GM23248 (cell line): Measurements from ENCODE around the gene PRDX6. TPM values are rescaled to one million over a fixed set of nuclear protein-coding genes. Genes with fewer than 3 reads are reported as not detected.

Experiments
- DNase-seq: peaks from one replicate; pipeline ENCODE4 v3.0.0-alpha.2; 2015
- H2AFZ ChIP-seq: fragments of 200-600 bp; sonication (generic); 2 replicates; pipeline ENCODE4 v1.6.1; 2016; ENCODE audit warnings: antibody characterized with exemption
- H3F3A ChIP-seq: fragments of 200-600 bp; sonication (generic); 2 replicates; pipeline ENCODE4 v1.6.1; 2016; ENCODE audit warnings: mild to moderate bottlenecking, antibody characterized with exemption, mixed run types; ENCODE audit not compliant: insufficient read depth
- H3K27ac ChIP-seq: fragments of 200-600 bp; sonication (generic); 2 replicates; pipeline ENCODE4 v1.5.1; 2016; ENCODE audit warnings: mild to moderate bottlenecking
- H3K27me3 ChIP-seq: fragments of 200-600 bp; sonication (generic); replicated peaks from 2 replicates; pipeline ENCODE4 v1.6.1; 2016; ENCODE audit warnings: mild to moderate bottlenecking; ENCODE audit not compliant: insufficient read depth
- H3K36me3 ChIP-seq: fragments of 200-600 bp; sonication (generic); 2 replicates; pipeline ENCODE4 v1.6.1; 2016; ENCODE audit warnings: low read depth, mild to moderate bottlenecking
- H3K4me1 ChIP-seq: fragments of 200-600 bp; sonication (generic); 2 replicates; pipeline ENCODE4 v1.6.1; 2016; ENCODE audit warnings: mild to moderate bottlenecking; ENCODE audit not compliant: insufficient read depth
- H3K4me2 ChIP-seq: fragments of 200-600 bp; sonication (generic); one replicate; pipeline ENCODE4 v1.6.1; 2016; ENCODE audit warnings: mild to moderate bottlenecking; ENCODE audit not compliant: unreplicated experiment
- H3K4me3 ChIP-seq: fragments of 200-600 bp; sonication (generic); 2 replicates; pipeline ENCODE4 v1.5.1; 2016; ENCODE audit warnings: mild to moderate bottlenecking
- H3K79me2 ChIP-seq: fragments of 200-600 bp; sonication (generic); 2 replicates; pipeline ENCODE4 v1.6.1; 2016; ENCODE audit warnings: mild to moderate bottlenecking; ENCODE audit not compliant: insufficient read depth
- H3K9ac ChIP-seq: fragments of 200-600 bp; sonication (generic); 2 replicates; pipeline ENCODE4 v1.6.1; 2016; ENCODE audit warnings: mild to moderate bottlenecking
- H3K9me2 ChIP-seq: fragments of 200-600 bp; sonication (generic); 2 replicates; pipeline ENCODE4 v1.6.1; 2016; ENCODE audit warnings: mixed run types, mild to moderate bottlenecking, moderate library complexity; ENCODE audit not compliant: insufficient read depth
- H3K9me3 ChIP-seq: fragments of 200-600 bp; sonication (generic); one replicate; pipeline ENCODE4 v1.6.1; 2017; ENCODE audit warnings: low read depth
- H4K20me1 ChIP-seq: fragments of 200-600 bp; sonication (generic); 2 replicates; pipeline ENCODE4 v1.6.0; 2016; ENCODE audit not compliant: insufficient read depth
- EZH2 ChIP-seq: fragments of 200-600 bp; sonication (generic); IDR thresholded peaks from 2 replicates; pipeline ENCODE4 v1.6.1; 2018; ENCODE audit warnings: antibody characterized with exemption, mild to moderate bottlenecking; ENCODE audit not compliant: insufficient read depth, poor library complexity, severe bottlenecking
- EZH2phosphoT487 ChIP-seq: fragments of 200-600 bp; sonication (generic); IDR thresholded peaks from 2 replicates; pipeline ENCODE4 v1.6.1; 2018; ENCODE audit warnings: antibody characterized with exemption, moderate library complexity, mild to moderate bottlenecking, low read depth; ENCODE audit not compliant: insufficient read depth
- WGBS, 2 experiments: methylation state at CpG; one replicate each; pipeline ENCODE4 v1.1.6; 2015 to 2017; ENCODE audit warnings: low lambda C conversion rate in 2 of 2, low coverage in 1 of 2; ENCODE audit errors: missing lambda C conversion rate in 2 of 2; 5-methylcytosine and 5-hydroxymethylcytosine counted together
- in situ Hi-C: fragments of 300-500 bp; cut with MboI; formaldehyde crosslinking; loops from 2 replicates; pipeline ENCODE4 v1.15.0; 2020
- polyA plus RNA-seq: library from polyadenylated mRNA; unstranded; fragments of >200 nt; fragmentation: Nextera tagmentation; extraction: Ambion mirVana; gene quantifications from 2 replicates; pipeline ENCODE4 v1.2.1, GENCODE V29; 2016
- total RNA-seq: library from RNA; depleted of rRNA; stranded (reverse); fragments of >200 nt; shearing (Covaris generic); gene quantifications from 2 replicates; pipeline ENCODE4 v1.2.3, GENCODE V29; 2014

The PRDX6 gene
- total and polyA plus RNA-seq, 2 experiments from 2014 or later = 336 to 434 TPM

DNA sequence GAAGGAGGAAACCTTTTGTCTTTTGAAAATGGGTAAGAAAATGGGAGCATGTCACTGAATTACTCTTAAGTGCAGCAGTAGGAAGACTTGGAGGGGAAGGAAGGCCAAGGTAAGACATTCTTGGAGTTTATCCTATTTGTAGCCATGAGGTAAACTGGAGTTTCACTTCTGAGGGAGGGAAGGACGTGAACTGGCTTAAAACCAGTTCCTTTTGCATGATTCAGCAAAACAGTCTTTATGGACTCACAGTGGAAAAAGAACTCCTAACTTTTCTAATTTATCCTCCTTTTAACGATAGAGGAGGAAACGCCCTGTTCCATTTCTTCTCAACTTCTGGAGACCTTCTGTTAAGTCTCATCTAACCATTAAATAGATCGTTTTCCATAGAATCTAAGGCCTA is 2.5 kb downstream of the PRDX6 start:
- in situ Hi-C loops = no loop called here
- DNase-seq = peak; percentile 47
- Histone ChIP-seq H3K9me2 (no peaks in the 10 kb centered on the region), H3K9me3 (no peaks in the 10 kb centered on the region), H3F3A (peaks cover 58% of the 10 kb centered on the region), H3K27me3 (no peaks in the 10 kb centered on the region), H2AFZ (no peak overlapping the region), H3K4me3 (peak overlapping the region; percentile 99), H3K79me2 (peaks cover 81% of the 10 kb centered on the region), H3K9ac (peak overlapping the region; percentile 100), H3K36me3 (peaks cover 49% of the 10 kb centered on the region), H4K20me1 (no peaks in the 10 kb centered on the region; the same call in 1 of the 2 replicates), H3K4me2 (peak overlapping the region; percentile 97), H3K4me1 (peaks cover 34% of the 10 kb centered on the region), H3K27ac (peak overlapping the region; percentile 100)
- TF ChIP-seq EZH2phosphoT487 = no peak
- WGBS, 2 experiments = 50 to 62% methylated on average over 4 of the region's 4 CpGs

DNA sequence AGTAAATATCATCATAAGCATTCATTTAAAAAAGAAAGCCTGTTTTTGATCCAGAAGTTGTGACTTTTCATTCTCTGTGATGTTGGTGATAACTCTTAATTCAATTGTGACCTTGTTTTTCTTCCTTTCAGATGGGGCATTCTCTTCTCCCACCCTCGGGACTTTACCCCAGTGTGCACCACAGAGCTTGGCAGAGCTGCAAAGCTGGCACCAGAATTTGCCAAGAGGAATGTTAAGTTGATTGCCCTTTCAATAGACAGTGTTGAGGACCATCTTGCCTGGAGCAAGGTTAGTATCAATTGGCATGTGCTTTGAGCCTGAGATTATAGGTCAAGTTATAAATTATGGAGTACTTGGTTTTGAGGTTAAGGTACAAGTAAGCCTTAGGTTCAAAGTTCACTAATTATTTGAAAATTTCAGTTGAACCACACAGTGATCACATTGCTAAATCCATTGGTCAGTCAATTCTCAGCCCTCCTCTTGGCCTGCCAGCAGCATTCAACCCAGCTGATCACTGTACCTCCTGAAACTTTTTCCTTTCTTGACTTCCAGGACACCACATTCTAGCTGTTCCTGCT is 4.1 kb downstream of the PRDX6 start:
- no peak for TF ChIP-seq EZH2
- no peak for TF ChIP-seq EZH2phosphoT487

DNA sequence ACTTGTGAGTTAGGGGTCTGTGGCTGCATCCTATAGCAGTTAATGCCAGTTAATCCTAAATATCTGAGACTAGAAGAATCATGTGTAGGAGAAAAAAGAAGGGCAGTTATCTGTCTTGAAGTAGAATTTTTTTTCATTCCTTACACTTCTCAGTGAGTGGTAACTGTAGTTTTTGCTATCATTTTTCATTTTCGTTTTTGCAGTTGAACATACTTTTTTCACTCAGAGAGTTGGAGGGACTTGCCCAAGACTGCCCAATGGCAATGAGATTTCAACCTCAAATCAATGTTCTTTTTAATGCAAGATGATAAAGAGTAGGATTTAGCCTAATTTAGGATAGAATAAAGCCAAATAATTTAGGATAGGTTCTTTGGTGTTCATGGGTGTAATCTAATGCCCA is 5.5 kb downstream of the PRDX6 start:
- H3K27ac ChIP-seq = no peak overlapping the region
- no peak overlapping the region for H3K4me2 ChIP-seq
- no peaks in the 10 kb centered on the region; the same call in 1 of the 2 replicates for H4K20me1 ChIP-seq
- peaks cover 79% of the 10 kb centered on the region for H3K36me3 ChIP-seq
- peaks cover 61% of the 10 kb centered on the region for H3K79me2 ChIP-seq
- H3K9ac ChIP-seq = no peak overlapping the region
- no peak overlapping the region for H3K4me3 ChIP-seq
- no peak overlapping the region for H2AFZ ChIP-seq
- H3K9me2 ChIP-seq = no peaks in the 10 kb centered on the region
- no peak for DNase-seq
- peaks cover 53% of the 10 kb centered on the region for H3F3A ChIP-seq
- H3K9me3 ChIP-seq = no peaks in the 10 kb centered on the region
- TF ChIP-seq EZH2 = no peak
- no peak for TF ChIP-seq EZH2phosphoT487
- 96 to 98% methylated on average over 1 of the region's 1 CpG for WGBS, 2 experiments
- H3K27me3 ChIP-seq = no peaks in the 10 kb centered on the region
- in situ Hi-C loops = no loop called here
- H3K4me1 ChIP-seq = peaks cover 25% of the 10 kb centered on the region

More for the DNA sequence above, 4.1 kb downstream of the PRDX6 start:
- H3K27me3 ChIP-seq = no peaks in the 10 kb centered on the region
- H3K9me3 ChIP-seq = no peaks in the 10 kb centered on the region
- no peak overlapping the region for H3K4me2 ChIP-seq
- no peak overlapping the region for H3K9ac ChIP-seq
- WGBS, 2 experiments = 96 to 100% methylated on average over 1 of the region's 1 CpG
- no peak overlapping the region for H2AFZ ChIP-seq
- H3K4me3 ChIP-seq = no peak overlapping the region
- peaks cover 65% of the 10 kb centered on the region for H3K79me2 ChIP-seq
- H3K27ac ChIP-seq = no peak overlapping the region
- peaks cover 47% of the 10 kb centered on the region for H3F3A ChIP-seq
- no peaks in the 10 kb centered on the region for H3K9me2 ChIP-seq
- no peak for DNase-seq
- in situ Hi-C loops = no loop called here
- peaks cover 25% of the 10 kb centered on the region for H3K4me1 ChIP-seq
- H4K20me1 ChIP-seq = no peaks in the 10 kb centered on the region; the same call in 1 of the 2 replicates
- peaks cover 65% of the 10 kb centered on the region for H3K36me3 ChIP-seq

DNA sequence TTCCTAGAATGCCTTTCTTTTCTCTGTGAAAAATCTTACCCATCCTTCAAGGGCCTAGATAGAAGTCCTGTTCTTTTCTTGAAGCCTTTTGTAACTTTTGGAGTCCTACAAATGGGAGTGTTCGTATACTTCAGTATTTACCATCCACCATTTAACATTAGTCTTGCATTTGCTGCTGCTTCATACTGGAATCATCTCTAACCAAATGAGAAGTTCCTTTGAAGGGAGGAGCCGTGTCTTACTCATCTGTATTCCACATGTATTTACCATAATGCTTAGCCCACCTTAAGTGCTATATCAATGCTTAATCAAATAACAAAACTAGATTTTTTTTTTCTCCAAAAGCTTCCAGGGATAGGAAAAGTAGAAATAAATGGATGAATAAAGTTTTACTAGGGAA is 7.1 kb downstream of the PRDX6 start:
- H3K4me1 ChIP-seq = peaks cover 16% of the 10 kb centered on the region
- 84 to 85% methylated on average over 2 of the region's 2 CpGs for WGBS, 2 experiments
- DNase-seq = no peak
- H3K9me2 ChIP-seq = no peaks in the 10 kb centered on the region
- no peaks in the 10 kb centered on the region; the same call in 1 of the 2 replicates for H4K20me1 ChIP-seq
- H2AFZ ChIP-seq = no peak overlapping the region
- H3K27me3 ChIP-seq = no peaks in the 10 kb centered on the region
- H3F3A ChIP-seq = peaks cover 55% of the 10 kb centered on the region
- peaks cover 45% of the 10 kb centered on the region for H3K79me2 ChIP-seq
- in situ Hi-C loops = no loop called here
- no peak overlapping the region for H3K4me2 ChIP-seq
- TF ChIP-seq EZH2 (no peak), EZH2phosphoT487 (no peak)
- H3K36me3 ChIP-seq = peaks cover 95% of the 10 kb centered on the region
- no peaks in the 10 kb centered on the region for H3K9me3 ChIP-seq
- no peak overlapping the region for H3K9ac ChIP-seq
- H3K27ac ChIP-seq = no peak overlapping the region
- no peak overlapping the region for H3K4me3 ChIP-seq

DNA sequence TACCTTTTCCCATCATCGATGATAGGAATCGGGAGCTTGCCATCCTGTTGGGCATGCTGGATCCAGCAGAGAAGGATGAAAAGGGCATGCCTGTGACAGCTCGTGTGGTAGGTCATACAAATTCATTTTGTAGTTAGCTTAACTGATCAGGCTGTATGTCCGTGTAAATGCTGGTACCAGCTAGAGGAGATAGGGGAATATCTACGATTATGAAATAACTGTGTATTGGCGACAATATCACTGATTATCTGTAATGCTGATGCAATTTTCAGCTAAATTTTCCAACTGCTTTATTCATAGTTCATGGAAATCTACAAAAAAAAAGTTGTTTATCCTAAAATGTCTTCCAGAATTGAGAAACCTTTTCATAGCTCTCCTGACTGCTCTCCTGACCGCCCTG is 8.3 kb downstream of the PRDX6 start:
- DNase-seq = no peak
- Histone ChIP-seq H3K27me3 (no peaks in the 10 kb centered on the region), H3K79me2 (peaks cover 34% of the 10 kb centered on the region), H2AFZ (no peak overlapping the region), H3K9me3 (no peaks in the 10 kb centered on the region), H3K9me2 (no peaks in the 10 kb centered on the region), H3K4me1 (peaks cover 5% of the 10 kb centered on the region; the same call in 1 of the 2 replicates), H3K36me3 (peaks cover 85% of the 10 kb centered on the region), H4K20me1 (no peaks in the 10 kb centered on the region), H3F3A (peaks cover 61% of the 10 kb centered on the region), H3K27ac (no peak overlapping the region), H3K4me2 (no peak overlapping the region), H3K4me3 (no peak overlapping the region), H3K9ac (no peak overlapping the region)
- in situ Hi-C loops = no loop called here
- 90 to 92% methylated on average over 7 of the region's 7 CpGs for WGBS, 2 experiments
- TF ChIP-seq EZH2 (no peak), EZH2phosphoT487 (no peak)
